Panc1 (cell line): ENCODE results near the gene STX7. TPM values are rescaled to one million over a fixed set of nuclear protein-coding genes. Genes with fewer than 3 reads are reported as not detected.

ENCODE experiments used
- ATAC-seq: fragments of 200-7000 bp; cut with Tn5 transposase; 2 replicates; pipeline ENCODE4 v1.9.1; 2020; ENCODE audit warnings: mild to moderate bottlenecking, moderate library complexity
- BruUV-seq: library from RNA; stranded (reverse); fragments of 400-500 nt; replicated peaks from 2 replicates; lab custom pipeline; 2021; lab: Mats Ljungman, UMichigan
- CTCF ChIA-PET: fragments of 300-600 bp; sonication (Branson Sonifier 250); formaldehyde crosslinking; loops from one replicate; lab custom pipeline; 2022; ENCODE audit warnings: antibody characterized with exemption; lab: Charles Lee
- POLR2A ChIA-PET: fragments of 300-600 bp; sonication (Branson Sonifier 250); formaldehyde crosslinking; loops from one replicate; lab custom pipeline; 2022; ENCODE audit warnings: antibody characterized with exemption; lab: Charles Lee
- DNase-seq: peaks from one replicate; pipeline ENCODE4 v3.0.0-alpha.2; 2010; ENCODE audit warnings: low read depth, low spot score
- H3K27ac ChIP-seq: 2 replicates; pipeline ENCODE4 v1.5.1; 2011; ENCODE audit warnings: mild to moderate bottlenecking, low read length, inconsistent platforms
- H3K27me3 ChIP-seq: fragments of 200-500 bp; sonication (Bioruptor generic); 2 replicates; pipeline ENCODE4 v1.6.0; 2014; ENCODE audit warnings: low read length, inconsistent platforms; ENCODE audit not compliant: control insufficient read depth, insufficient read depth
- H3K36me3 ChIP-seq: fragments of 200-500 bp; sonication (Bioruptor generic); 2 replicates; pipeline ENCODE4 v1.5.1; 2014; ENCODE audit warnings: inconsistent platforms, mild to moderate bottlenecking, low read length, moderate library complexity; ENCODE audit not compliant: control insufficient read depth, insufficient read depth
- H3K4me1 ChIP-seq: 2 replicates; pipeline ENCODE4 v1.5.1; 2011; ENCODE audit warnings: inconsistent platforms, mild to moderate bottlenecking, low read length, moderate library complexity; ENCODE audit not compliant: control insufficient read depth, insufficient read depth
- H3K4me3 ChIP-seq, 2 experiments: 2 replicates each; pipeline ENCODE4 v1.5.1; 2011 to 2012; ENCODE audit warnings: low read depth in 2 of 2, low read length in 2 of 2, mild to moderate bottlenecking in 2 of 2, inconsistent platforms in 1 of 2, moderate library complexity in 1 of 2
- H3K9me3 ChIP-seq: fragments of 200-500 bp; sonication (Bioruptor generic); 2 replicates; pipeline ENCODE4 v1.5.1; 2014; ENCODE audit warnings: low read depth, mild to moderate bottlenecking, inconsistent platforms, low read length, moderate library complexity; ENCODE audit not compliant: control insufficient read depth, insufficient read depth
- CTCF ChIP-seq: fragments of 450-650 bp; IDR thresholded peaks from 2 replicates; pipeline ENCODE4 v1.5.1; 2017; ENCODE audit warnings: mild to moderate bottlenecking
- POLR2AphosphoS5 ChIP-seq: IDR thresholded peaks from 2 replicates; pipeline ENCODE4 v1.6.1; 2012; ENCODE audit warnings: mild to moderate bottlenecking, low read depth, low read length, moderate library complexity
- REST ChIP-seq, 2 experiments: IDR thresholded peaks; 2 replicates each; pipeline ENCODE4 v1.6.1; 2011 to 2012; ENCODE audit warnings: low read depth in 2 of 2, control low read depth in 1 of 2, low read length in 1 of 2, mild to moderate bottlenecking in 1 of 2, moderate library complexity in 1 of 2; ENCODE audit not compliant: insufficient read depth in 1 of 2
- SIN3A ChIP-seq: IDR thresholded peaks from 2 replicates; pipeline ENCODE4 v1.6.1; 2012; ENCODE audit warnings: low read depth, mild to moderate bottlenecking, low read length, moderate library complexity, borderline replicate concordance; ENCODE audit not compliant: insufficient read depth
- TCF7L2 ChIP-seq: IDR thresholded peaks from 2 replicates; pipeline ENCODE4 v1.6.1; 2011; ENCODE audit warnings: mild to moderate bottlenecking, low read depth, low read length, inconsistent platforms
- in situ Hi-C: cut with HindIII; loops from 2 replicates; pipeline ENCODE4 v1.10.0; 2016; ENCODE audit warnings: low sequenced_read_pairs, low pct_unique_long_range_greater_than_20kb
- intact Hi-C: fragments of 100-400 bp; cut with micrococcal nuclease; formaldehyde crosslinking; loops from one replicate; pipeline ENCODE4 v1.10.0; 2022; ENCODE audit not compliant: unreplicated experiment
- total RNA-seq: library from RNA; stranded (reverse); gene quantifications from one replicate; pipeline ENCODE4 v1.2.1, GENCODE V29; 2021; ENCODE audit not compliant: unreplicated experiment

Gene STX7
- total RNA-seq, 1 experiment from 2014 or later: 40.6 TPM

- intact Hi-C loops: no loop called here
- in situ Hi-C loops: no loop called here
- no peak for DNase-seq
- ChIA-PET CTCF (no interaction called here), POLR2A (no interaction called here)
- no peaks in the 10 kb centered on the region for H3K4me1 ChIP-seq
- H3K27me3 ChIP-seq: no peaks in the 10 kb centered on the region
- no peak overlapping the region for H3K27ac ChIP-seq
- peaks cover 14% of the 10 kb centered on the region for H3K36me3 ChIP-seq
- TF ChIP-seq SIN3A (no peak), CTCF (no peak), POLR2AphosphoS5 (no peak), REST (IDR thresholded peaks at IDR 0.05; ENCODE audit: insufficient read depth in 1 of 2, low read depth in 2 of 2, low read length in 1 of 2) (no peak), TCF7L2 (no peak)
- no peak for ATAC-seq
- BruUV-seq: no TSS peak
- no peaks in the 10 kb centered on the region for H3K9me3 ChIP-seq
- H3K4me3 ChIP-seq: no peak overlapping the region
These were observed 53.3 kb downstream of the STX7 start for GRCh38 chr6:132459605-132459952.

GRCh38 chr6:132458887-132459604 lies 53.9 kb downstream of the STX7 start:
- ChIA-PET CTCF (no interaction called here), POLR2A (no interaction called here)
- H3K27ac ChIP-seq: no peak overlapping the region
- H3K27me3 ChIP-seq: no peaks in the 10 kb centered on the region
- peaks cover 14% of the 10 kb centered on the region for H3K36me3 ChIP-seq
- ATAC-seq: no peak
- H3K4me1 ChIP-seq: no peaks in the 10 kb centered on the region
- no peak for DNase-seq
- in situ Hi-C loops: no loop called here
- H3K4me3 ChIP-seq: no peak overlapping the region
- no peak for TF ChIP-seq TCF7L2
- TF ChIP-seq REST (IDR thresholded peaks at IDR 0.05; ENCODE audit: insufficient read depth in 1 of 2, low read depth in 2 of 2, low read length in 1 of 2): no peak
- no peak for TF ChIP-seq POLR2AphosphoS5
- no peak for TF ChIP-seq CTCF
- no peak for TF ChIP-seq SIN3A
- no TSS peak for BruUV-seq
- intact Hi-C loops: no loop called here
- no peaks in the 10 kb centered on the region for H3K9me3 ChIP-seq
